MCF 10A (cell line): ENCODE data around the gene FLOT1. TPM values are rescaled to one million over a fixed set of nuclear protein-coding genes. Genes with fewer than 3 reads are reported as not detected.

Source experiments
- BruUV-seq: library from RNA; stranded (reverse); fragments of 400-500 nt; replicated peaks from 2 replicates; lab custom pipeline; 2021; lab: Mats Ljungman, UMichigan
- CTCF ChIA-PET: fragments of 300-600 bp; sonication (Branson Sonifier 250); formaldehyde crosslinking; extraction: SDS; loops from one replicate; lab custom pipeline; 2021; ENCODE audit warnings: antibody characterized with exemption, inconsistent platforms; lab: Yijun Ruan, JAX
- POLR2A ChIA-PET: fragments of 300-600, 350-650 bp; sonication (Branson Sonifier 250); formaldehyde crosslinking; extraction: SDS; loops from one replicate; lab custom pipeline; 2020; ENCODE audit warnings: antibody characterized with exemption, inconsistent platforms; lab: Yijun Ruan, JAX
- DNase-seq: peaks from one replicate; pipeline ENCODE4 v3.0.0-alpha.2; 2018; ENCODE audit not compliant: unreplicated experiment
- H3K27ac Mint-ChIP-seq: one replicate; pipeline ENCODE4 v1.8.0; 2022; ENCODE audit warnings: mild to moderate bottlenecking, low read depth, mixed read lengths; ENCODE audit not compliant: unreplicated experiment
- H3K27me3 Mint-ChIP-seq: one replicate; pipeline ENCODE4 v1.8.0; 2022; ENCODE audit warnings: mixed read lengths; ENCODE audit not compliant: insufficient read depth, unreplicated experiment
- H3K36me3 Mint-ChIP-seq: one replicate; pipeline ENCODE4 v1.8.0; 2022; ENCODE audit warnings: mild to moderate bottlenecking, moderate library complexity, mixed read lengths; ENCODE audit not compliant: insufficient read depth, unreplicated experiment
- H3K4me1 Mint-ChIP-seq: one replicate; pipeline ENCODE4 v1.8.0; 2022; ENCODE audit warnings: mixed read lengths; ENCODE audit not compliant: insufficient read depth, unreplicated experiment
- H3K4me3 Mint-ChIP-seq: one replicate; pipeline ENCODE4 v1.8.0; 2022; ENCODE audit warnings: mild to moderate bottlenecking, moderate library complexity, mixed read lengths; ENCODE audit not compliant: unreplicated experiment
- H3K9me3 Mint-ChIP-seq: one replicate; pipeline ENCODE4 v1.8.0; 2022; ENCODE audit warnings: mixed read lengths; ENCODE audit not compliant: unreplicated experiment
- CTCF ChIP-seq: fragments of 200-600 bp; IDR thresholded peaks from one replicate; pipeline ENCODE4 v1.8.0; 2022; ENCODE audit warnings: antibody characterized with exemption, mild to moderate bottlenecking; ENCODE audit not compliant: unreplicated experiment
- intact Hi-C: fragments of 100-400 bp; cut with micrococcal nuclease; formaldehyde crosslinking; loops from 2 replicates; pipeline ENCODE4 v1.14.1; 2022
- total RNA-seq: library from RNA; stranded (reverse); gene quantifications from 2 replicates; pipeline ENCODE4 v1.2.3, GENCODE V29; 2022

The FLOT1 gene
- total RNA-seq, 1 experiment from 2014 or later, result 61.8 TPM

GRCh38 chr6:30752157-30752927, 9.9 kb upstream of the FLOT1 start:
- BruUV-seq, result no TSS peak
- Mint-ChIP-seq H3K27me3 (no peaks in the 10 kb centered on the region), H3K4me1 (peaks cover 49% of the 10 kb centered on the region), H3K4me3 (peak overlapping the region; percentile 54), H3K36me3 (no peaks in the 10 kb centered on the region), H3K9me3 (no peaks in the 10 kb centered on the region), H3K27ac (peak overlapping the region; percentile 94)
- TF ChIP-seq CTCF, result no peak
- ChIA-PET POLR2A (interaction anchor here (0.6 to 7.4 kb wide), 25 partner anchors 9 to 1082 kb away, joined by 3 to 90 read pairs (median 13); partner anchors contain the start of genes ABCF1, DDR1, FLOT1 and IER3), CTCF (interaction anchor here (0.6 to 7.7 kb wide), 17 partner anchors 8 to 561 kb away, joined by 3 to 79 read pairs (median 5); partner anchors contain the start of gene IER3)
- intact Hi-C loops, result loop anchor here (1.0 kb wide), 3 partner anchors 17 to 68 kb away; no protein-coding TSS in a partner anchor
- peak; percentile 100 for DNase-seq

GRCh38 chr6:30750379-30750668, 7.8 kb upstream of the FLOT1 start:
- no peaks in the 10 kb centered on the region for H3K9me3 Mint-ChIP-seq
- H3K27ac Mint-ChIP-seq, result peak overlapping the region; percentile 88
- H3K4me3 Mint-ChIP-seq, result no peak overlapping the region
- intact Hi-C loops, result no loop called here
- DNase-seq, result no peak
- no peaks in the 10 kb centered on the region for H3K27me3 Mint-ChIP-seq
- H3K4me1 Mint-ChIP-seq, result peaks cover 55% of the 10 kb centered on the region
- CTCF ChIA-PET, result interaction anchor here (0.6 to 7.7 kb wide), 5 partner anchors 20 to 70 kb away, joined by 3 to 79 read pairs (median 4); no protein-coding TSS in a partner anchor
- no TSS peak for BruUV-seq
- no peak for TF ChIP-seq CTCF
- no peaks in the 10 kb centered on the region for H3K36me3 Mint-ChIP-seq
- POLR2A ChIA-PET, result interaction anchor here (0.8 to 9.2 kb wide), 6 partner anchors 31 to 307 kb away, joined by 4 to 159 read pairs (median 22); partner anchors contain the start of genes DDR1 and MRPS18B

DNA sequence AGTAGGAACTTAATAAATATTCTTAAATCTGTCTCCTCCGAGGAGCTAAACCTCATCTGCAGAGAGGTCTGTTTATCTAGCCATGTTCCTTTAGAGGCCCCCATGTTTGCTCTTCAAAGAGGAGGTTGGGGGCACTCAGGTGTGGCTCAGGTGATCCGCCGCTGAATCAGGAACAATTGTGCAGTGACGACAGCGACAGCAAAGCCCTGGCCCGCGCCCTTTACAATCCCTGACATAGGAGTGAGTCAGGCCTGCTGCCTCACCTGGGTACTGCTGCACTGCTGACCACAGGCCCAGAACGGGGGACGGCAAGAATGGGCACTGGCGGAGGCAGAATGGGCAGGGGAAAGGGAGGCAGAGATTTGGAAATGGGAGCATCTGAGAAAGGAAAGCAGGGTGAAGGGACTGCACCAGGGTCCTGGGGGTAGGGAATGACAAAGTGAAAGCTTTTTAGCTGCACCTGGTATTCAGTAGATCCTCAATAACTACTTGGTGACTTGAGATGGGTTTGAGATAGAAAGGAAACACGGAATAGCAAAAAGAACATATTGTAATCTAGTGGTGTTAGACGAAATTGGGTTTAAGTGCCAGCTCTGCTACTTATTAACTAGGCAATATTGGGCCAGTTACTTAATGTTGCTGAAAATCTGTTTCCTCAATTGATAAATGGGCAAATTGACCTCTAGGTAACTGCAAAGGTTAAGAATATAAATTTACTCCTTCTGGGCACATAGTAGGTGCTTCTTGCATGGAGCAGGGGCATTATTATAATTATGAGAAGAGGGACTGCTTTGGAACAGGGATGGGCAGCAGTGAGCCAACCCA, 7.3 kb upstream of the FLOT1 start:
- TF ChIP-seq CTCF, result no peak
- H3K36me3 Mint-ChIP-seq, result no peaks in the 10 kb centered on the region
- ChIA-PET CTCF (interaction anchor here (0.6 to 7.7 kb wide), 7 partner anchors 19 to 71 kb away, joined by 3 to 79 read pairs (median 4); no protein-coding TSS in a partner anchor), POLR2A (interaction anchor here (0.5 to 9.2 kb wide), 18 partner anchors 10 to 308 kb away, joined by 3 to 159 read pairs (median 4); partner anchors contain the start of genes DDR1 and MRPS18B)
- H3K4me1 Mint-ChIP-seq, result peaks cover 60% of the 10 kb centered on the region
- peak; percentile 74 for DNase-seq
- peak overlapping the region; percentile 88 for H3K27ac Mint-ChIP-seq
- intact Hi-C loops, result no loop called here
- BruUV-seq, result TSS peak; percentile 66
- H3K4me3 Mint-ChIP-seq, result no peak overlapping the region
- H3K27me3 Mint-ChIP-seq, result no peaks in the 10 kb centered on the region
- no peaks in the 10 kb centered on the region for H3K9me3 Mint-ChIP-seq
